DND-41 (cell line): ENCODE data around the gene TCEANC2.
"Not testable (repeated sequence)": the region's sequence is repeated elsewhere in the genome, so short reads cannot be mapped to it uniquely, and the experiment has no call there.

ENCODE experiments used
- ATAC-seq: fragments of 200-7000 bp; cut with Tn5 transposase; 3 replicates; pipeline ENCODE4 v1.9.1; 2021; ENCODE audit warnings: low read depth; ENCODE audit not compliant: insufficient read depth
- DNase-seq: peaks from one replicate; pipeline ENCODE4 v3.0.0-alpha.2; 2020
- H2AFZ ChIP-seq: 2 replicates; pipeline ENCODE4 v1.6.0; 2012; ENCODE audit warnings: low read depth, low read length
- H3K27ac ChIP-seq: 2 replicates; pipeline ENCODE4 v1.5.1; 2012; ENCODE audit warnings: low read length, inconsistent platforms
- H3K27me3 ChIP-seq: fragments of 200-600 bp; sonication (generic); 2 replicates; pipeline ENCODE4 v1.6.0; 2012; ENCODE audit warnings: low read length, mild to moderate bottlenecking, inconsistent platforms; ENCODE audit not compliant: insufficient read depth, poor library complexity
- H3K36me3 ChIP-seq: 2 replicates; pipeline ENCODE4 v1.5.1; 2012; ENCODE audit warnings: low read length, inconsistent platforms; ENCODE audit not compliant: insufficient read depth
- H3K4me1 ChIP-seq: 2 replicates; pipeline ENCODE4 v1.5.1; 2012; ENCODE audit warnings: mild to moderate bottlenecking, low read length; ENCODE audit not compliant: insufficient read depth
- H3K4me2 ChIP-seq: 2 replicates; pipeline ENCODE4 v1.6.0; 2012; ENCODE audit warnings: mild to moderate bottlenecking, moderate library complexity, low read length, inconsistent platforms; ENCODE audit not compliant: insufficient read depth
- H3K4me3 ChIP-seq, 2 experiments: fragments of 200-600 bp in 1 of 2; shearing (Covaris generic) in 1 of 2; 2 replicates each; pipeline ENCODE4 v1.5.1; 2012 to 2016; ENCODE audit warnings: inconsistent platforms in 2 of 2, low read length in 2 of 2, mild to moderate bottlenecking in 2 of 2, low read depth in 1 of 2, moderate library complexity in 1 of 2
- H3K79me2 ChIP-seq: 2 replicates; pipeline ENCODE4 v1.6.0; 2012; ENCODE audit warnings: low read length, inconsistent platforms; ENCODE audit not compliant: insufficient read depth
- H3K9ac ChIP-seq: 2 replicates; pipeline ENCODE4 v1.6.0; 2012; ENCODE audit warnings: low read depth, mild to moderate bottlenecking, inconsistent platforms, low read length, moderate library complexity
- H3K9me3 ChIP-seq: 2 replicates; pipeline ENCODE4 v1.5.1; 2012; ENCODE audit warnings: low read length, moderate library complexity, mild to moderate bottlenecking, inconsistent platforms; ENCODE audit not compliant: insufficient read depth, severe bottlenecking
- H4K20me1 ChIP-seq: 2 replicates; pipeline ENCODE4 v1.6.0; 2012; ENCODE audit warnings: low read length; ENCODE audit not compliant: insufficient read depth
- CTCF ChIP-seq: IDR thresholded peaks from 2 replicates; pipeline ENCODE4 v1.5.1; 2012; ENCODE audit warnings: borderline replicate concordance, low read length, moderate library complexity, mild to moderate bottlenecking; ENCODE audit not compliant: poor library complexity, severe bottlenecking; ENCODE audit errors: extremely low read depth
- EZH2 ChIP-seq: IDR thresholded peaks from 3 replicates; pipeline ENCODE4 v1.6.1; 2012; ENCODE audit warnings: borderline replicate concordance, low read depth, mild to moderate bottlenecking, moderate library complexity, low read length, inconsistent platforms; ENCODE audit not compliant: severe bottlenecking

The TCEANC2 gene

GRCh38 chr1:54052934-54053744 is at the start of gene TCEANC2, which contains the start of gene TMEM59:
Gene TCEANC2, plus strand, starts transcription at chr1:54053608. Its CDS starts 815 bp downstream, at chr1:54054423.
Gene TMEM59, minus strand, starts transcription at chr1:54053204. Its CDS starts 16 bp downstream, at chr1:54053188.
- Histone ChIP-seq H3K27me3 (no peaks in the 10 kb centered on the region), H3K9ac (peak within 1 kb of the TSS; percentile 64), H3K4me3 (peak within 1 kb of the TSS; percentile 67 to 97), H2AFZ (peak within 1 kb of the TSS; percentile 97), H3K27ac (peak within 1 kb of the TSS; percentile 95), H3K4me2 (peak within 1 kb of the TSS; percentile 74), H3K4me1 (peaks cover 36% of the 10 kb centered on the region), H3K9me3 (no peaks in the 10 kb centered on the region), H4K20me1 (peaks cover 7% of the 10 kb centered on the region; the same call in 1 of the 2 replicates), H3K36me3 (peaks cover 4% of the 10 kb centered on the region), H3K79me2 (peaks cover 65% of the 10 kb centered on the region)
- DNase-seq (peak; percentile 99), ATAC-seq (peak; percentile 93)
- no peak for TF ChIP-seq EZH2
- TF ChIP-seq CTCF: no peak

GRCh38 chr1:54003750-54004480 is 49.5 kb upstream of the TCEANC2 start:
- H3K27me3 ChIP-seq, ATAC-seq, H3K4me2 ChIP-seq, H4K20me1 ChIP-seq, H3K9me3 ChIP-seq, H3K9ac ChIP-seq, H3K36me3 ChIP-seq, H3K4me1 ChIP-seq, H3K4me3 ChIP-seq, DNase-seq, H3K27ac ChIP-seq, H3K79me2 ChIP-seq, H2AFZ ChIP-seq: not testable (repeated sequence)

- H3K4me3 ChIP-seq: no peak overlapping the region
- H3K27ac ChIP-seq: no peak overlapping the region
- no peaks in the 10 kb centered on the region for H3K9me3 ChIP-seq
- no peaks in the 10 kb centered on the region for H4K20me1 ChIP-seq
- TF ChIP-seq CTCF (no peak), EZH2 (no peak)
- no peaks in the 10 kb centered on the region for H3K36me3 ChIP-seq
- H3K9ac ChIP-seq: no peak overlapping the region
- ATAC-seq: no peak
- no peaks in the 10 kb centered on the region for H3K27me3 ChIP-seq
- H3K79me2 ChIP-seq: no peaks in the 10 kb centered on the region
- no peak overlapping the region for H3K4me2 ChIP-seq
- no peaks in the 10 kb centered on the region for H3K4me1 ChIP-seq
- no peak overlapping the region for H2AFZ ChIP-seq
- no peak for DNase-seq
These were observed 48.8 kb upstream of the TCEANC2 start for GRCh38 chr1:54004481-54005049.

- Histone ChIP-seq H3K4me3 (no peak overlapping the region), H3K27ac (no peak overlapping the region), H3K36me3 (no peaks in the 10 kb centered on the region), H3K4me2 (no peak overlapping the region), H3K27me3 (peaks cover 2% of the 10 kb centered on the region), H3K9me3 (no peaks in the 10 kb centered on the region), H4K20me1 (no peaks in the 10 kb centered on the region), H3K79me2 (no peaks in the 10 kb centered on the region), H3K4me1 (no peaks in the 10 kb centered on the region), H2AFZ (no peak overlapping the region), H3K9ac (no peak overlapping the region)
- no peak for ATAC-seq
- TF ChIP-seq CTCF: no peak
- no peak for TF ChIP-seq EZH2
- no peak for DNase-seq
These were observed 46.9 kb upstream of the TCEANC2 start for GRCh38 chr1:54006508-54006907.
